Activated CD8-positive, alpha-beta memory T cell treated with anti-CD3 and anti-CD28 coated beads, Interleukin-2, amount 50 U/mL, for 4 hours (primary cell): ENCODE results near the gene ARHGEF11.

Experiments used
- DNase-seq: peaks from one replicate; pipeline ENCODE4 v3.0.0-alpha.2; 2020

ARHGEF11 gene

DNA sequence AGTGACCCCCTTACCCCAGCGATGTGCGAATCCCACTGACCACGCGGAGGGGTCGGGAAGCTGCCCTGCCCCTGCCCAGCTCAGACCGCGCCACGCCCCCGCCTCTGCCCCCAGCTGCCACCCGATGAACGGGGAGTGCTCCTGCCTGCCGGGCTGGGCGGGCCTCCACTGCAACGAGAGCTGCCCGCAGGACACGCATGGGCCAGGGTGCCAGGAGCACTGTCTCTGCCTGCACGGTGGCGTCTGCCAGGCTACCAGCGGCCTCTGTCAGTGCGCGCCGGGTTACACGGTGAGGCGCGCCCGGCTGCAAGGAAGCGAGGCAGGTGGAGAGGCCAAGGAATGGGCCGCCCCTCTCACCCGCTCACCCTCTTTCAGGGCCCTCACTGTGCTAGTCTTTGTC, 137.0 kb downstream of the ARHGEF11 start:
- no peak for DNase-seq

DNA sequence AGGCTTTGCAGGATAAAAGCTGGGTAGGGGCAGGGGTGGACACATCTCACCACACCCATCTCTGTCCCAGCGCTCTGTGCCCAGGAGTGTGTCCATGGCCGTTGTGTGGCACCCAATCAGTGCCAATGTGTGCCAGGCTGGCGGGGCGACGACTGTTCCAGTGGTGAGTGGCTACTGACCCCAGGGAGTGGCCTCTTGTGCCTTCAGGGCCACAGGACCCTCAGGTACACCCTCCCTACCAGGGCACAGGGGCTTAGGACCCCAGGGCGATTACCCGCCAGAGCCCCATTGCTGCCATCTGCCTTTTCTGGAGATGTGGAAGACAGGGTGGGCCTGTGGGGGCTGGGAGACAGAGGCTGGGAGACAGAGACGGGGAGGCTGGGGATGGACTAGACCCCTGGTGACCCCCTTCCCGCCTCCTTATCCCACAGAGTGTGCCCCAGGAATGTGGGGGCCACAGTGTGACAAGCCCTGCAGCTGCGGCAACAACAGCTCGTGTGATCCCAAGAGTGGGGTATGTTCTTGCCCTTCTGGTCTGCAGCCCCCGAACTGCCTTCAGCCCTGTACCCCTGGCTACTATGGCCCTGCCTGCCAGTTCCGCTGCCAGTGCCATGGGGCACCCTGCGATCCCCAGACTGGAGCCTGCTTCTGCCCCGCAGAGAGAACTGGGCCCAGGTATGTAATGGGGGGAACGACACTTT, 139.2 kb downstream of the ARHGEF11 start:
- no peak for DNase-seq

DNA sequence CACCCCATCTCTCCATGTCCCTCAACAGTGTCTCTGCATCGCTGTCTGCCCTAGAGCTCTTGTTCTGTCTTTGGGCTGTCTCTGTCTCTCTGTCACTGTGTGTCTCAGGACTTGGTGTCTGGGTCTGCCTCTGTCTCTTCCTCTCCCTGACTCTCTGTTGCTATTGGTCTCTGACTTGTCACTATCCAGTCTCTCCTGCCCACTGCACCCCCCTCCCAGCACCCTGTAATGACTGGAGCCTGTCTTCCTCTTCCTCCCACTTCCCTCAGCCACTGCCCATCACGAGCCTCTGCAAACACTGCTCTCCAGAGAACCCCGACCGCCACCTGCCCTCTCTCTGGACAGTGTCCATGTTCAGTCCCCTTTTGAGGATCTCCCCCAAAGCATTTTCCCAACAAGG, 139.9 kb downstream of the ARHGEF11 start:
- DNase-seq, result no peak

DNA sequence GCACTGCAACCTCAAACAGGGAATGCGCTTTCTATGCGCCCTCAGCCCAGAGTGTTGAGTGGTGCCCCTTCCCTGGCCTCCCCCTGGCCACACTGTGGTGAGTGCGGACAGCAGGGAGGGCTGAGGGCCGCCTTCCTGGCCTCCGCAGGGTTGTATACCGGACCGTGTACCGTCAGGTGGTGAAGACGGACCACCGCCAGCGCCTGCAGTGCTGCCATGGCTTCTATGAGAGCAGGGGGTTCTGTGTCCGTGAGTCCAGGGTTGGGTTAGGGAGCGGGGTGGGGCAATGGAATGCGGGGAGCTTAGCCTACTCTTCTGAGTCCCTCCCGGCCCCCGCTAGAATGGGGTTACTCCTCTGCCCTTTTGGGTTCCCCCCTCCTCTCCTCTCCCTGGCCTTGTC, 140.4 kb downstream of the ARHGEF11 start:
- no peak for DNase-seq

DNA sequence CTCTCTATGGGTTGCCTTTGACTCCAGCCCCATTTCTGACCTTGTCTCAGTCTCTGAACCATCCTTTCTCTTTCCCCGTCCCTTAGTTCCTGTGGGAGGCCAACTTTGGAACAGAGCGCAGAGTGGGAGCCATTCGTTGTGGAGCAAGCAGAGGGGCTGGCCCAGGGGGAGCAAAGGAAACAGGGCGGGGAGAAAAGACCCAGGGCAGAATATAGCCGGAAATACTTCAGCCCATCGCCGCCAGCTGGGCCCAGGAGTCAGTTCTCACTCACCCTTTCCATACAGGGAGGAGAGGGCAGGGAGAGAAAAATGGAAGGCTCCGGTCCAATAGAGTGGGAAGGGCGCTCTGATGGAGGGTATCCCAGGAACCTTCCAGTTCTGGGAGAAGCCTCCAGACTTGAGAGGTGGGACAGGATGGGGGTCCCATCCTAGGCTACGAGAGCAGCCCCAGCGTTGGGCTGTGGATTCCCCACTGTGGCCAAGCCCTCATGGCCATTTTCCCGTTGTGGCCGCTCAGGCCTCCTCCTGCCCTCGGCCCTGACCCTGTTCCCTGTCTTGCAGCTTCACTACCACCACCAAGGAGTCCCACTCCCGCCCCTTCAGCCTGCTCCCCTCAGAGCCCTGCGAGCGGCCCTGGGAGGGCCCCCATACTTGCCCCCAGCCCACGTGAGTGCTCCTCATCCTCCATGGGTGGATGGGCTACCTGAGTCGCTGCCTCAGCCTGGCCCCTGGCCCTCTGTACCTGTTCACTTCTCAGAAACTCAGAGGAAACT, 141.2 kb downstream of the ARHGEF11 start:
- no peak for DNase-seq

DNA sequence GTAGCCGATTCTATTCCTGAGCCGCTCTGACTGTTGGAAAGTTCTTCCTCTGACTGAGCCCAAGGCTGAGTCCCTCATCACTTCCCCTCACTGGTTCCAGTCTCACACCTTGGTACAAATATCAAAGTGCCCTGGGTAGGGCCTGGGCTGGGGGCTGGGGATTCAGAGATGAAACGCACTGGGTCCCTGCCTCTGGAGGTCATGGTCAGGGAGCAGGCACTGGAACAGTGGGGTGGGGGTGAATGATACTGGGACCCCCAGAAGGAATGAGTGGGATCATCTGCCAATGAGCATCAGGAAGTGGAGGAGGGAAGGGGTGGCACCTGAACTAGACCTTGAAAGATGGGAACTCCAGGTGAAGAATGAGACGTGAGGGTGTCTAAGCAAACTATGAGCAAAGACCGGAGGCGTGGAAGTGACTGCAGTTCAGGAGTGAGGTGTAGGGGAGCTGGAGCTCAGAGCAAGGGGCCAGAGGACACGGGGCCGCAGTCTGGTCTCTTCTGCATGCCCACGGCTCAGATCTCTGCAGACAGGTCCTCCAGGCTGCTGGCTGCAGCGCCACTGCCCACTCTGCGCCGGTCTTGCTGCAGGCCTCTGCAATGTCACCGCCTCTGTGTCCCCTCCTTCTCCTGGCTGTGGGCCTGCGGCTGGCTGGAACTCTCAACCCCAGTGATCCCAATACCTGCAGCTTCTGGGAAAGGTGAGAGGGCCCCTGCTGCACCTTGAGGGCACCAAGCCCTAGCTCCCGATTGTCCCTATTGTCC, 142.0 kb downstream of the ARHGEF11 start:
- DNase-seq, result no peak

DNA sequence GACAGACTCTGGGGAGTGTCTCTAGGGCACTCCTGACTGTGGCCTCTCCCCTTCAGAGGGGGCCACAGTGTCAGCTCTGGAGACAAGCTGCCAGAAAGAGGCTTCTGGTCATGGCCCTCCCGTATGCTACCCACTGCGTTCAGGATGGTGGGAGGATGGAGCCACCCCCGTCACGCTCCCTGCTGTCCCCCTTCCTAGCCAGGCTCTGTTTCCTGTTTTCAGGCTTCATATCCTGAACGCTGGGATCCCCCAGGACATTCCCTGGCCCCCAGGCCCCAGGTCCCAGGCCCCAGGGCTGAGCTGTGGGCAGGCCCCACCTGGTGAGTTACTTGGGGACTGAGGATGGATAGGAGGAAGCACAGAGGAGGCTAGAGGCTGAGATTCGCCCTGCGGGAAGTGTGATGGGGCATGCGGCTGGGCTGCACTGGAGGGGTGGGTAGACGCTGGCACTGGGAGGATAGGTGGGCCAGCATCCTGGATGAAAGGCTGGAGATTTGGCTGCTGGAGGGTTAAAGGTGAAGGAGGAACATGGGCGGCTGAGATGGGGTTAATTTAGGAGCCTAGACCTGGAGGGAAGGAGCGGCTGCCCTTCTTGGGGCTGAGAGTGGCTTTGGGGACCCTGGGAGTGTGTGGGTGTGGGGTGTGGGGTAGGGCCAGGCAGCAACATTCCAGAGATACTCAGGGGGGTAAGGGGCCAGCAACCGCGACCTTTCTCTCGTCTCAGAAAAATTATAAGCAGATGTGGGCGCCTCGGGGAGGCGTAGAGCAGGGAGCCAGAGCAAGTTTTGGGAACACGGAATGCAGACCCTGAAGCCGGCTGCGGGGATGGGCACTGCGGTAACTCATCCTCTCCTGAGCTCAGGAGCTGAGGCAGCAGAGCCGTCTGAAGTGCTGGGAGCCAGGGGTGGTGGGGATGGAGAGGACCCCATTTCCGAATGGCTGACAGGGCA, 143.3 kb downstream of the ARHGEF11 start:
- no peak for DNase-seq

DNA sequence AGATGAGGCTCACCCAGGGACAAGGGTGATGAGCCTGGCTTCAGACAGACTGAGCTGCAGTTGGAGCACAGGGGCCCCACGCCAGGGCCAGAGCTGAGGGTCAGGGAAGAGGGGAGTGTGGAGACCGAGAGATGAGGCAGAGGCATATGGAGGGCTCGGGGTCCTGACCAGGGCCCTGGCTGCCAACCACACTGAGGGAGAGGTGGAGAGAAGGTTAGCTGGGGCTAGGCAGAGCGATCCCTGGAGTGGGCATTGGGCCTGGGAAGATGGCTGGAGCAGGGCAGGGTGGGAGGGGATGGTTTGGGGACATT, 144.0 kb downstream of the ARHGEF11 start:
- DNase-seq, result no peak

DNA sequence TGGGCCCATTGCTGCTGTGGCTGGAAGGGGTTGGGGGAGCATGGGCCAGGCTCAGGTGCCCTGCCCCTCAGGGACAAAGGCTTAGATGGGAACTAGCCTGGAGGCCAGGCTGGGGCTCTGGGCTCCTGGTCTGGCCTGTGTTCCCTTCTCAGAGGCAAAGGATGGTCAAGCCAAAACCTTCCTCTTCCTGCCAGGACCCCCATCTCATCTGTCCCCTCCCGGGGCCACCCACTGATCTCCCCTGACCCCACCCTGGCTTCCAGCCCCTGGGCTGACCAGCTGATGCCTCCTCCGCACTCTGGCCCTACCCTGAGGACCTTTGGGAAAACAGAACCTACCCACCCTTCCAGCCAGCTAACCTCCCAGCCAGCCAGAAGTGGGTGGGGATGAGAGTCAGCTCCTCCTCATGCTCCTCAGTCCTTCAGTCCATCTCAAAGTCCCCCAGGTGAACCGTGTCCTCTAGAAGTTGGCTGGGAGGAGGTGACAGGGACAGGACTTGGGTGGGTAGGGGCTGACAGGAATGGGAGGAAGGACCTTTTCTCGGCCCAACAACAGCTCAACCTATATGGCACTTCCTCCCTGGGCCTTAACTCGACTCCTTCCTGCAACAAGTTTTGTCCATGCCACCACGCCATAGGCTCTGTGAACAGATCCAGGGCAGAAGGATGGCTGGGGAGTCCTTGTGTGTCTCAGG, 144.5 kb downstream of the ARHGEF11 start:
- DNase-seq, result no peak

DNA sequence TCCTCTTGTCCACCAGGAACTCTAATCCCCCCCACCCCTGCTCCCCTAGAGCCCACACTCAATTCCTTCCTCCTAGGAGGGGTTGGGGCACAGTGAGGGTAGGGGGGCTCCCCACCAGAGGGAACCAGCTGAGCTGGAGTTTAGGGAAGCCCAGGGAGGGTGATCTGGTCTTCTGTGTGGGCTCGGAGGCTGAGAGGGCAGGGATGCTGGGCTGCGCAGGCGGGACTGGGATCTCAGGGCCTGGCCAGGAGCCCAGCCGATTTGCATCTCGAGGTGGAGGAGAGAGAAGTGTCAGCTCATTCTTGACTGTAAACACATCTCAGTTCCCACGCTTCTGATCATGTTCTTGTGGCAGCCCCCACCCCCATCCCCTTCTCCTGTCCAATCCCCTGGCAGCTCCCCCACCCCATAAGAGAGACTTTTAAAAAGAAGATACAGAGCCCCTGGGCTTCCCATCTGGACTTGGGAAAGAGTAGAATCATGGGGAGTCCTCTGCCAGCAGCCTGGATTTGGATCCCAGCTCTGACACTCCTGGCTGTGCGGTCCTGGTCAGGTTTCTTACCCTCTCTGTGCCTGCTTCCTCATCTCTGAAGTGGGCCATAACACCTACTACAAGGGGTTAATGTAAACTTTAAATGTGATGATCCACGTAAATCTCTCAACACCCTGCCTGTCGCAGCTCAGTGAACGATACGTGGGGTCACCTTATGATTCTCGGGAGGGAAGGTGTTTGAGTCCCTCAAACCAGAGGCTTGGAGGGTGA, 145.4 kb downstream of the ARHGEF11 start:
- no peak for DNase-seq

DNA sequence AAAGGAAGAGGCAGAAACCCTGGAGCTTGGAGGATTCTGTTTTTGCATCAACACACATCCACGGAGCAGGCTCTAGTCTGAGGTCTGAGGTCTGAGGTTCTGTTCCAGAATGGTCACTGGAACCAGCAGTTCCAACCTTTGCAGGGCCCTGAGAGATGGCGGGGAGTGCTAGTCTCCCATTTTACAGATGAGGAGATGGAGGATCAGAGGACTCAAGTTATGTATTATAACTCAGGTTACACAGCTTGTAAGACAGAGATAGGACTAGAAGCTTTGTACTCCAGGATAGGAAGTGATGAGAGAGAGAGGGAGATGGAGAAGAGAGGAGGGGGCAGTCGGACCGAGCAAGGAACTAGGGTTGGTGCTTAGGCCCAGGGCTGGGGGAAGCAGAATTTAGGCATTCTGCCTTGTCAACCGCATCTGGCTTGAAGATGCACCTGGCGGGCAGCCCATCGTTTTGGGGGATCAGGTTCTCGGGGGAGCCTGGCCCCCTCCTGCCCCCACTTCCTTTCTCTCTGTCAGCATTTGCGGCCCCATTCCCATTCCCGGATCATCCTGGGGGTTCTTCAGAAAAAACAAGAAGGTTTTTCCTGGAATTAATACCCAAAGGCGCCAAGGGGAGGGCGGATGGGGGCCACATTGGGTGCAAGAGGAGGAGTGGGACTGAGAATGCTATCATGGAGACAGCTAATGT, 146.4 kb downstream of the ARHGEF11 start:
- DNase-seq, result no peak

DNA sequence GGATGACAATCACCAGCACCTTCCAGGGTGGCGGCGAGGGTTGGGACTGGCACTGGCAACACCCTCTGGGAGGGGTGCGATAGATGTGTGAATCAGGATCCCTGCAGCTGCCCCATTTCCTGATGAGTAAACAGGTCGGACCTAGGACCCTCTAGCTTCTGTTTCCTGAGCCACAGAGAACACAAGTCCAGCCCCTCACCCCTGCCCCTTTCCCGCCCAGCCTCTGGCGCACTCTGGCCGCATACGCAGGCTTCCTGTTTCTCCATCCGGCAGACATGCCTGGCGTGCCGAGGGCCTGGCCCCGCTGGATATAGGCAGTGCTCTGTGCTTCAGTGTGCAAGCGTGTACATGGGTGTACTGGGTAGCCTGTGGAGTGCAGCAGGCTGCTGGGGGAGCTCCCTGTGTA, 147.4 kb downstream of the ARHGEF11 start:
- DNase-seq, result no peak

DNA sequence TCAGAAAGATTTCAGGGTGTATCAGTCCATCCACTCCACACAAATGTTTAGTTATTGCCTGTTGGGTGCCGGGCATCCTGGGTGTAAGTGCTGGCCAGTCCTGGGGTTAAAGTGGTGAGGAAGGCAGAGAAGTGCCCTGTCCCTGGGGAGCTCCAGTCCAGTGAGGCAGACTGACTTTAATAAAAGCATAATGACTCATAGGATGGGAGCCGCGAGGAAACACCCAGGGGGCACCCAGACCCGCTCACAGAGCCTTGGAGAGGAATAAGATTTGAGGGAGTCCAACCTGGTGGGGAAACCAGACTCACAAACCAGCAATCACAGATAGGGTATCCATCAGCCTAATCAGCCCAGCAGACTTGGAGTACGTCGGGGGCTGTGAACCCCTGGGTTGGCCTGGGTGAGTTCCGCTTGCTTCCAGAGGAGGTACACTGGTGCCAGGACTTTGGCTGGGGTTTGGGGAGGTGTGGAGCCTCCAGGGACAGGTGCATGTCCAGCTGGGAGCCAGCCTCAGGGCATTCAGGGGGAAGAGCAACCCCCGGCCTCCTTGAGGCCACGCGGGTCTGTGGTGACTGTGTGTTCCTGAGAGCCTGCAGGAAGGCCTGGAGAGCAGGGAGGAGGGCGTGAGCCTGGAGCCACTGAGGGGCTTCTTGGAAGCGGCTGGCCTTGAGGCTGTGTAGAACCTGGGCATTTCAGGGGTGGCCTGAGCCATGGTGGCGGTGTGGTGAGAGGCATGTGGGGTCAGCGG, 148.3 kb downstream of the ARHGEF11 start:
- no peak for DNase-seq

DNA sequence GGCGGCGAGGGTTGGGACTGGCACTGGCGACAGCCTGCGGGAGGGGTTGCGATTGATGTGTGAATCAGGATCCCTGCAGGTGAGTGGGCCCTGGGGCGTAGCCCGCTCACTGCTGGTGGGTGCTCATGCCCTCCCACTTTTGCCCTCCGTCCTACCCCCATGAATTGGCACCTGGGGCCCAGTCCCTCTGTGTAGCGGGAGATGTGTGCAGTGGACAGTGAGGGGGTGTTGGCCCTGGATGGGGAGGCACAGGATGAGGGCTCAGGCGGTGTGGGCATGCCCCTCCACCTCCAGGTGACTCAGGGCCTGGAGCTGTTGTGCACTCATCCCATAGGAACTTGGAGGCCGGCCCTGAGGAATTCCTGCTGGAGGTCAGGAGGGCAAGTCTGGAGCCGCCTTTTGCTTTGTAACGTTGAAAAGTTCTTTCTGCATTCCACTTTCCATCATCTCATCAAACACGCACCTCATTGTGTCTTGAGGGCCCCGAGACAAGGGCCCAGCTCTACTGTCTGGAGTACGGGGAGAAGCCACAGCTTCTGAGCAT, 149.0 kb downstream of the ARHGEF11 start:
- DNase-seq, result no peak

DNA sequence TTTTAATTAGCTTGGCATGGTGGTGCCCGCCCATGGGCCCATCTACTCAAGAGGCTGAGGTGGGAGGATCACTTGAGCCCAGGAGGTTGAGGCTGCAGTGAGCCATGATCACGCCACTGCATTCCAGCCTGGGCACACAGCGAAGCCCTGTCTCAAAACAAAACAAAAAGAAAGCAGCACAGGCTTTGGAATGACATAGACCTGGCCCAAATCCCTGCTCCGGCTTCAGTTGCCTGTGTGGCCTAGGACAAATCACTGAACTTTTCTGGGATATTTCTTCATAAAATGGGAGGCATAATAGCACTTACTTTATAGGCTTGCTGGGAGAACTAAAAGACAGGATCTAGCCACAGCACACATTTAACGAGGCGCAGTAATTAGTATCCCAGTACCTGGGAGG, 149.6 kb downstream of the ARHGEF11 start:
- no peak for DNase-seq

DNA sequence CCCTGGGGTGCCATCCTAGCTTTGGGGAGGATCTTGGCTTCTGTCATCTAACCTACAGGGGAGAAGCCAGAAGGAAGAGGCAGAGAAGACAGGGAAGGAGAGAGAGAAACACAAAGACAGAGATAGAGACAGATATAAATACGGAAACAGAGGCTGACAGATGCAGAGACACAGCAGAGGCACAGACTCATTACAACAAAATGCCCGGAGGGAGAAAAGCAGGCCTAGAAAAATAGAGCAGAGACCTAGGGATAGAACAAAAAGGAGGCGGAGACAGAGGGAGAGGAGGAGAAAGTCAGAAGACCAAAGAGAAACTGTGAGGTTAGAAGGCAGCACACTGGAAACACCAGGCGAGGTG, 150.1 kb downstream of the ARHGEF11 start:
- no peak for DNase-seq

DNA sequence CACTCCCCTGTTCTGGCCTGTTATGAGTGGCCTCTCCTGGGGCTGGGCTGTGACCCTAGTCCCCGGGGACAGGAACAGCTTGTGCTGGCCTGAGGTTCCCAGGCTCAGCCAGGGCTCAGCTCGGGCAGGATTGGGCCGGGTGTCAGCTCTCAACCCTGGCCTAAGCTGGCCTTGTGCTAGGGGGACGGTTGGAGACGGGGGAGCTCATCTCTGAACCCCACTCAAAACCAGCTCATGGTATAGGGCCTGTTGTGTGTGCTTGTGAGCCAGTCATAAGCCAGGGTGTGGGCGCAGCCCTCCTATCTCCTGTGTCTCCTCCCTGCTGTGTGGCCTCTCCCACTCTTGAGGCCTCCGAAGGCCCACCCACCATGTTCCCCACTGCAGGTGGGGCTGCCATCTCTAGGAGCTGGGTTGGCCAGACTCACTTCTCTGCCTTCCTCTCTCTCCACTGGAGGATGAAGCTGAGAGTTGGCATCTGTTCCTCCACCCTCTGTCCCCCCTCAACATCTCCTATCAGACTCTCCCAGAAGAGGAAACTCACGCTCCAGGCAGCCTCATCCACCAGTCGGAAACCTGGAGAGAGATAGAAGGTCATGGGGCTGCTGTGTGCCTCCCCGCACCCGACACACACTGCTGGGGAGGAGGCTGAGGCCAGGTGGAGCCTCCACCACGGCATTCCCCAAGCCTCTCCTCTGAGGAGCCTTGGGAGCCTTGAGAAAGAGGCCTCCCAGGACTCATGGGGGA, 150.7 kb downstream of the ARHGEF11 start:
- DNase-seq, result no peak

DNA sequence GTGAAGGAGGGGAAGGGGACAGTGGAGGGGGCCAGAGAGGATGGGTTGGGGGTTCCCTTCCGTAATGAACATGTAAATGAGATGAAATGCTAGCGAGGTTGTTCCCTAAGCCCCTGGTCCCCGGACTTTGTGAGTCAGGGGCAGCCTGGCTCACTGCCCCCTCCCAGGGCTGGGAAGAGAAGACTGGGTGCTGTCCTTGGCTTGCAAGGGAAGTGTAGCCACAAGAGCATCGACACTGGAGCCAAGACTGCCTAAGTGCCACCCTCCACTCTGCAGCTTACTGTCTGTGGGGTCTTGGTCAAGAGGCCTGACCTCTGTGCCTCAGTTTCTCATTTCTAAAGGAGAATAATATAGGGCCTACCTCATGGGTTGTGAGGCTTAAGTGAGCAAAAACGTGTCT, 151.5 kb downstream of the ARHGEF11 start:
- DNase-seq, result no peak
